GM13976 (cell line): Measurements from ENCODE around the gene CLASP2.

Source experiments
- DNase-seq: peaks from one replicate; pipeline ENCODE4 v3.0.0; 2012; ENCODE audit warnings: low spot score
- in situ Hi-C: fragments of 300-500 bp; cut with MboI; formaldehyde crosslinking; loops from one replicate; pipeline ENCODE4 v1.12.0; 2022; ENCODE audit warnings: low sequenced_read_pairs, mixed read lengths, inconsistent platforms; ENCODE audit not compliant: unreplicated experiment
- TF ChIP-seq, protein P1 (sequence below): IDR thresholded peaks from 2 replicates; pipeline ENCODE4 v1.5.1; 2012; ENCODE audit warnings: borderline replicate concordance, mild to moderate bottlenecking; ENCODE audit not compliant: insufficient read depth; ENCODE audit errors: extremely low read depth, missing control alignments, control extremely low read depth

Gene CLASP2

DNA sequence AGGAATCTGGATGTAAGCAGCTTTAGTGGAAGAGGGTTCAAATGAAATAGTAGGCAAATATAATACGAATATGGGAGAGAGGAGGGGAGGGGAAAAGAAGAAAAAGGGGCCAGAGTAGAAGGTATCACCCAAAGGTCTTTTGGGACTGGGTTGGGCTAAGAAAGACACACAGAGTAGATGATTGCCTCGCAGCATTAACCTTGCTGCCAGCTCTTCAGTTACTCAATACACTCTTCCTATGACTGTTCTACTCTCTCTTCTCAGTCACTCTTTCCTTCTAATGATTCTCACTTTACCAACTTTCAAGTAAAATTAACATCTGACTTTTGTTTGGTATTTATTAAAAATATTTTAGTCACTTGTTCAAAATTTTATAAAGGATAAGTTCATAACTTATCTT lies 52.8 kb downstream of the CLASP2 start:
- in situ Hi-C loops = no loop called here
- TF ChIP-seq, protein P1, sequence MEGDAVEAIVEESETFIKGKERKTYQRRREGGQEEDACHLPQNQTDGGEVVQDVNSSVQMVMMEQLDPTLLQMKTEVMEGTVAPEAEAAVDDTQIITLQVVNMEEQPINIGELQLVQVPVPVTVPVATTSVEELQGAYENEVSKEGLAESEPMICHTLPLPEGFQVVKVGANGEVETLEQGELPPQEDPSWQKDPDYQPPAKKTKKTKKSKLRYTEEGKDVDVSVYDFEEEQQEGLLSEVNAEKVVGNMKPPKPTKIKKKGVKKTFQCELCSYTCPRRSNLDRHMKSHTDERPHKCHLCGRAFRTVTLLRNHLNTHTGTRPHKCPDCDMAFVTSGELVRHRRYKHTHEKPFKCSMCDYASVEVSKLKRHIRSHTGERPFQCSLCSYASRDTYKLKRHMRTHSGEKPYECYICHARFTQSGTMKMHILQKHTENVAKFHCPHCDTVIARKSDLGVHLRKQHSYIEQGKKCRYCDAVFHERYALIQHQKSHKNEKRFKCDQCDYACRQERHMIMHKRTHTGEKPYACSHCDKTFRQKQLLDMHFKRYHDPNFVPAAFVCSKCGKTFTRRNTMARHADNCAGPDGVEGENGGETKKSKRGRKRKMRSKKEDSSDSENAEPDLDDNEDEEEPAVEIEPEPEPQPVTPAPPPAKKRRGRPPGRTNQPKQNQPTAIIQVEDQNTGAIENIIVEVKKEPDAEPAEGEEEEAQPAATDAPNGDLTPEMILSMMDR = no peak
- no peak for DNase-seq

DNA sequence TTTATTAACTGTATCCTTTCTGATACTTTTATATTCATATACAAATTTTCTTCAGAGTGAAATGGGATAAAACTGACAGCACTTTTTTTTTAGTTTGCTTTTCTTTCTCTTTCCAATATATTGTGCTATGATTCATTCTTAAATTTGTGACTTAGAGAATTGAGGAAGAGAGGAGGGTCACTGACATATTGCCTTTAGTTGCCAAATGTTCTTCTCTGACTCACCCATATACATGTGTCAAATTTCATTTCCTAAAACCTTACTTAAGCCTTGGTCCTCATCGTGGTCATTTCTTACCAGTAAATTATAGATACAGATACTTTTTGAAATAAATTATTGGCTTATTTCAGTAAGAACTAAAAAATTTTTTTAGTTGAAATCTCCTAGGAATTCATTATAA lies 53.9 kb downstream of the CLASP2 start:
- DNase-seq = no peak
- TF ChIP-seq, protein P1 = no peak

DNA sequence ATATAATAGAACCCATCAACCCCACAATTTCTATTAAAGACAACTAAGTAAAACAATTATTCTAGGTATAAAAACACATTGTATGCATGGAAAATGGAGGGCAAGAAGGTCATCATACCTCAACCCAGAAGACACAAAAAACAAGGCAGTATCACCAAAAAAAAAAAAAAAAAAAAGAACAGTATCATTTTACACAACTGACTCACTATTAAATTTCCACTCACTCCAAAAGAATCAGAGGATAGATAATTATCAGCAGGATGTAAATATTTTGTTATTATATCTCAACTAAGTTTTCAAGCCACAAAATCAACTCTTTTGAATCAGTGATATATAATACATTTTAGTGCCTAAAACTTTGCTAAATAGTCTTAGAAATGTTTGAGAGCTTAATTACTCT lies 55.0 kb downstream of the CLASP2 start:
- TF ChIP-seq, protein P1 = no peak
- no peak for DNase-seq
- in situ Hi-C loops = no loop called here

More for the DNA sequence above, 53.9 kb downstream of the CLASP2 start:
- in situ Hi-C loops = no loop called here

DNA sequence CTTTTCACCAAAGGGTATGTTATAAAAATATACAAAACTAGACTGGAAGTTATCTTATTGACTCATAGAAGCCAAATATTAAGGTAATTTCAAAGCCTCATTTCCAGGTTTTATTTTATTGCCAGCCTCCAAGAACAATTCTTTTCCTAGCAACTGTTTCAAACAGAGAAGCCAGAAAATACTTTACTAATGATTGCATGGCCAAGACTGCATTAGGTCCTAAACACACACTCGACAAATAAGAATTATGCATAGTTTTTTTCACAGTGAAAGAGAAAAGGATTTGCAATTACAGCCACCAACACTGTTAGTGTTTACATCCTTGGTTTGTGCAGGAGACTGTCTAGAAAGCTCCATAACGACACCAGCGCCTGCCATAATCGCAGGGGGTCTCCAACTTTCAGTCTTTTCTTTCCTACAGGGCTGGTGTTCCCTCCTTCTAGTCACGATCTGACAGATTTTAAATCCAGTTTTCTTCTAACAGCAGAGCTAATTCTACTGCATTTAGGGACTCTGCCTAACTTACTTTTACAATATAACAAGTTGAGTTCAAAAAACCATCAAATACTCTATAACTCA lies 58.1 kb downstream of the CLASP2 start:
- in situ Hi-C loops = no loop called here
- no peak for DNase-seq
- TF ChIP-seq, protein P1 = no peak

DNA sequence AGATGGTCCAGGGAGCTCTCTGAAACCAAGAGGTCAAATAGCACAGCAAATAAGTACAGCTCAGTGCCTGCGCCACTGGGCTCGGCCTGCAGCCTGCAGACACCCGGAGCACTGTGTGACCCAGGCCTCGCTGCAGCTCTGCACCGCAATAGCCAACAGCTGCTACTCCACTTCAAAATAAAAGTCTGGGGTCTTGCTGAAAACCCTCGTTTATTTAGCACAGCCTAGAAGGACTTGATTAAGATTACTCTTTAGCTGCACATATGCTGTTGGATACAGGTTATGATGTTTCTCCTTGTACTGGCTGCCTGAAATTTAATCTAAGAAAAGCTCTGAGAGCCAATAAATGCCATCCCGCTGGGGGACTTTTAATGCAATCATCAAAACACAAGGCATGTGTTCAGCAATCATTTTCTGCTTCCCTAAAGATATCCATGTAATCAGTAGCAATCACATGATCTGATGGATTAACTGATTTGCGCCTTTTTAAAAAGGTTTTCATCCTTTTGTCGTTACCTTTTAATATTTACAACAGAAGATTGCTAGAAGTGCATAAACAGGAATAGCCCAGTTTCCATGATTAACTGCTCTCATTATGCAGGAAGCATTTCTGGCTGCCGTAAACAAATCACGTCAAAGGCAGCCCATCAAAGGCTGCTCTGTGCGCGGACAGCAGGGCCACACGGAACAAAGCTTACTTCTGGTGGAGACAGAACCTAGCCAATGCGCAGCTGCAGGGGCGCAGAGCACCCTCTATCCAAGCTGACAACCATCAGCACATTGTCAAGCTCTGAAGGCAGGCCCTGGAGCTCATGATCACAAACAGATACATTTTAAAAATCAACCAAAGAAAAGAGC lies 58.8 kb downstream of the CLASP2 start:
- in situ Hi-C loops = no loop called here
- DNase-seq = peak; percentile 58
- TF ChIP-seq, protein P1 = no peak

DNA sequence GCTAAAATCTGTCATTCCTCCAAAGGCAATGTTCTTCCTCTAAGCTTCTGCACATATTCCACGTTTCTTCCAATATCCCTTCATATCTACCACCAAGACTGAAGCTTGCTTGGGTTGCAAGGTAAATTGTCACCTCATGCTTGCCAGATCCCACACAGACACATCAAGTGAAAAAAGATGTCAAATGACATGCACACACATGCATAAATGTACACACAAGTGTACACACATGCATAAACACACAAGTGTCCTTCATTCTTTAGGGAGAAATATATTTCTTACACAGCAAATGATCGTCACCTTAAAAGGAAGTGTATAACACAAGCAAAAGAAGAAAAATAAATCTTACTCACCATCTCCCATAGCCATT lies 59.4 kb downstream of the CLASP2 start:
- no peak for DNase-seq
- TF ChIP-seq, protein P1 = no peak
- in situ Hi-C loops = no loop called here
